Kidney capillary endothelial cell (primary cell): Measurements from ENCODE around the gene RNF14.

Experiments
- DNase-seq: peaks from one replicate; pipeline ENCODE4 v3.0.0-alpha.2; 2018; ENCODE audit warnings: low spot score

RNF14 gene

GRCh38 chr5:141982626-141983025 lies 13.7 kb downstream of the RNF14 start:
- DNase-seq = no peak

GRCh38 chr5:141986072-141986471 lies 17.2 kb downstream of the RNF14 start:
- DNase-seq = no peak

GRCh38 chr5:141989720-141990119 lies 20.8 kb downstream of the RNF14 start:
- no peak for DNase-seq

GRCh38 chr5:141992349-141992963 lies 23.6 kb downstream of the RNF14 start:
- DNase-seq = peak; percentile 59

GRCh38 chr5:141994511-141995136 lies 25.7 kb downstream of the RNF14 start:
- no peak for DNase-seq

GRCh38 chr5:141995656-141996055 lies 26.8 kb downstream of the RNF14 start:
- no peak for DNase-seq

GRCh38 chr5:141997358-141997960 lies 28.6 kb downstream of the RNF14 start:
- DNase-seq = no peak

GRCh38 chr5:142000173-142000572 lies 31.3 kb downstream of the RNF14 start:
- no peak for DNase-seq

GRCh38 chr5:142000704-142001484 lies 32.0 kb downstream of the RNF14 start:
- no peak for DNase-seq

- no peak for DNase-seq
These were observed 34.4 kb downstream of the RNF14 start for GRCh38 chr5:142003266-142003800.

- DNase-seq = no peak
These were observed 37.7 kb downstream of the RNF14 start for GRCh38 chr5:142006363-142007236.

GRCh38 chr5:142007237-142007544 lies 38.3 kb downstream of the RNF14 start:
- DNase-seq = no peak

- DNase-seq = no peak
These were observed 39.9 kb downstream of the RNF14 start for GRCh38 chr5:142008813-142009212.

- no peak for DNase-seq
These were observed 41.0 kb downstream of the RNF14 start for GRCh38 chr5:142009886-142010285.

GRCh38 chr5:142011572-142012185 lies 42.8 kb downstream of the RNF14 start:
- no peak for DNase-seq

GRCh38 chr5:142012186-142012785 lies 43.4 kb downstream of the RNF14 start:
- peak; percentile 48 for DNase-seq

- peak; percentile 77 for DNase-seq
These were observed 44.0 kb downstream of the RNF14 start, which contains the start of gene GNPDA1 for GRCh38 chr5:142012792-142013388. TSS of gene GNPDA1 (minus strand) at chr5:142013027. CDS start at chr5:142012035, 992 bp downstream.

GRCh38 chr5:142013734-142014521 lies 45.0 kb downstream of the RNF14 start:
- DNase-seq = peak; percentile 54

GRCh38 chr5:142014911-142015584 lies 46.1 kb downstream of the RNF14 start:
- peak; percentile 71 for DNase-seq
